SK-N-SH (cell line): ENCODE measurements around the gene RNF175.

Source experiments
- CTCF ChIP-seq: fragments of 200-600 bp; sonication (generic); IDR thresholded peaks from 2 replicates; pipeline ENCODE4 v1.6.1; 2017; ENCODE audit warnings: antibody characterized with exemption, mild to moderate bottlenecking, moderate library complexity
- EP300 ChIP-seq, 2 experiments: IDR thresholded peaks; 2 replicates each; pipeline versions ENCODE4 v1.4.0 to v1.6.1; 2012; ENCODE audit warnings: borderline replicate concordance in 1 of 2, low read depth in 1 of 2, low read length in 1 of 2
- FOXM1 ChIP-seq: IDR thresholded peaks from 2 replicates; pipeline ENCODE4 v1.4.0; 2012; ENCODE audit warnings: low read depth, mild to moderate bottlenecking
- GABPA ChIP-seq: IDR thresholded peaks from 2 replicates; pipeline ENCODE4 v1.4.0; 2012; ENCODE audit warnings: low read depth, mild to moderate bottlenecking
- PBX3 ChIP-seq: IDR thresholded peaks from 2 replicates; pipeline ENCODE4; 2012
- TAF1 ChIP-seq: IDR thresholded peaks from 2 replicates; pipeline ENCODE4 v1.6.1; 2012; ENCODE audit warnings: low read depth, mild to moderate bottlenecking, low read length, moderate library complexity, borderline replicate concordance
- TF ChIP-seq, protein P1 (sequence below): IDR thresholded peaks from 2 replicates; pipeline ENCODE4 v1.4.0; 2012; ENCODE audit warnings: low read depth
- TF ChIP-seq, protein P2 (sequence below): IDR thresholded peaks from 2 replicates; pipeline ENCODE4 v1.6.1; 2012; ENCODE audit warnings: mild to moderate bottlenecking, low read depth, low read length, moderate library complexity

DNA sequence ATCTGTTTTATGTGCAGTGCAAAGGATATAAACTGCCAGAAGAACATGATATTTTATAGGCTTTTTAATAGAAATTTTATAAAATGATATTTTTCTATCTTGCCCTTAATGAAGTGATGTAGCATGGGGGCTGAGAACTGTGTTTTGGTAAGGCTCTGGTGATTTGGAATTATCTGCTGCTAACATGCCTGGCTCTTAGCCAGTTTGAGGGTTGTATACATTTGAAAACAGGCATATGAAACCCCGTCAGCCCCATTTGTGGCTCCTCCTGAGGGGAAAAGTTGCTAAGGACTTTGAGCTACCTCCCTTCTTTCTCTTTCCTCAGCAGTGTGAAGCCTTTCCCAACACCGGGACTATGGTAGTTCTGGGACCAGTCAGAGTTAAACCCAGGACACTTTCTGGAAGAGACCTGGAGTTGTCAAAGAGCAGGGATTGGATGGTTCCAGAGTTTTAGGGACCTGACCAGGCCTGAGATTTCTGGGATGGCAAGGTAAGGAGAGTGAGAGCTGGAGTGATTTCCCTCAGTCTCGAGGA lies 24.4 kb upstream of the RNF175 start:
- no peak for TF ChIP-seq EP300 (IDR thresholded peaks at IDR 0.05; ENCODE audit: borderline replicate concordance in 1 of 2, low read depth in 1 of 2, low read length in 1 of 2)
- TF ChIP-seq CTCF, result no peak
- TF ChIP-seq, protein P1, sequence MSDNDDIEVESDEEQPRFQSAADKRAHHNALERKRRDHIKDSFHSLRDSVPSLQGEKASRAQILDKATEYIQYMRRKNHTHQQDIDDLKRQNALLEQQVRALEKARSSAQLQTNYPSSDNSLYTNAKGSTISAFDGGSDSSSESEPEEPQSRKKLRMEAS, result no peak
- TF ChIP-seq TAF1, result no peak
- TF ChIP-seq GABPA, result no peak
- TF ChIP-seq PBX3, result no peak
- TF ChIP-seq, protein P2, sequence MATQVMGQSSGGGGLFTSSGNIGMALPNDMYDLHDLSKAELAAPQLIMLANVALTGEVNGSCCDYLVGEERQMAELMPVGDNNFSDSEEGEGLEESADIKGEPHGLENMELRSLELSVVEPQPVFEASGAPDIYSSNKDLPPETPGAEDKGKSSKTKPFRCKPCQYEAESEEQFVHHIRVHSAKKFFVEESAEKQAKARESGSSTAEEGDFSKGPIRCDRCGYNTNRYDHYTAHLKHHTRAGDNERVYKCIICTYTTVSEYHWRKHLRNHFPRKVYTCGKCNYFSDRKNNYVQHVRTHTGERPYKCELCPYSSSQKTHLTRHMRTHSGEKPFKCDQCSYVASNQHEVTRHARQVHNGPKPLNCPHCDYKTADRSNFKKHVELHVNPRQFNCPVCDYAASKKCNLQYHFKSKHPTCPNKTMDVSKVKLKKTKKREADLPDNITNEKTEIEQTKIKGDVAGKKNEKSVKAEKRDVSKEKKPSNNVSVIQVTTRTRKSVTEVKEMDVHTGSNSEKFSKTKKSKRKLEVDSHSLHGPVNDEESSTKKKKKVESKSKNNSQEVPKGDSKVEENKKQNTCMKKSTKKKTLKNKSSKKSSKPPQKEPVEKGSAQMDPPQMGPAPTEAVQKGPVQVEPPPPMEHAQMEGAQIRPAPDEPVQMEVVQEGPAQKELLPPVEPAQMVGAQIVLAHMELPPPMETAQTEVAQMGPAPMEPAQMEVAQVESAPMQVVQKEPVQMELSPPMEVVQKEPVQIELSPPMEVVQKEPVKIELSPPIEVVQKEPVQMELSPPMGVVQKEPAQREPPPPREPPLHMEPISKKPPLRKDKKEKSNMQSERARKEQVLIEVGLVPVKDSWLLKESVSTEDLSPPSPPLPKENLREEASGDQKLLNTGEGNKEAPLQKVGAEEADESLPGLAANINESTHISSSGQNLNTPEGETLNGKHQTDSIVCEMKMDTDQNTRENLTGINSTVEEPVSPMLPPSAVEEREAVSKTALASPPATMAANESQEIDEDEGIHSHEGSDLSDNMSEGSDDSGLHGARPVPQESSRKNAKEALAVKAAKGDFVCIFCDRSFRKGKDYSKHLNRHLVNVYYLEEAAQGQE, result no peak
- no peak for TF ChIP-seq FOXM1
